GM12864 (cell line): ENCODE data around the gene CYTH1.

Experiments used
- DNase-seq: peaks from one replicate; pipeline ENCODE4 v3.0.0-alpha.2; 2011; ENCODE audit warnings: low read depth
- H3K4me3 ChIP-seq: 2 replicates; pipeline ENCODE4 v1.5.1; 2011; ENCODE audit warnings: mild to moderate bottlenecking, low read depth, low read length, control low read depth
- CTCF ChIP-seq: IDR thresholded peaks from 2 replicates; pipeline ENCODE4 v1.5.1; 2011; ENCODE audit warnings: low read depth, mild to moderate bottlenecking, moderate library complexity, low read length, control low read depth, inconsistent platforms; ENCODE audit errors: missing control alignments

CYTH1 gene

GRCh38 chr17:78669975-78670518 lies 112.0 kb downstream of the CYTH1 start:
- no peak for DNase-seq
- H3K4me3 ChIP-seq: no peak overlapping the region
- TF ChIP-seq CTCF: no peak

DNA sequence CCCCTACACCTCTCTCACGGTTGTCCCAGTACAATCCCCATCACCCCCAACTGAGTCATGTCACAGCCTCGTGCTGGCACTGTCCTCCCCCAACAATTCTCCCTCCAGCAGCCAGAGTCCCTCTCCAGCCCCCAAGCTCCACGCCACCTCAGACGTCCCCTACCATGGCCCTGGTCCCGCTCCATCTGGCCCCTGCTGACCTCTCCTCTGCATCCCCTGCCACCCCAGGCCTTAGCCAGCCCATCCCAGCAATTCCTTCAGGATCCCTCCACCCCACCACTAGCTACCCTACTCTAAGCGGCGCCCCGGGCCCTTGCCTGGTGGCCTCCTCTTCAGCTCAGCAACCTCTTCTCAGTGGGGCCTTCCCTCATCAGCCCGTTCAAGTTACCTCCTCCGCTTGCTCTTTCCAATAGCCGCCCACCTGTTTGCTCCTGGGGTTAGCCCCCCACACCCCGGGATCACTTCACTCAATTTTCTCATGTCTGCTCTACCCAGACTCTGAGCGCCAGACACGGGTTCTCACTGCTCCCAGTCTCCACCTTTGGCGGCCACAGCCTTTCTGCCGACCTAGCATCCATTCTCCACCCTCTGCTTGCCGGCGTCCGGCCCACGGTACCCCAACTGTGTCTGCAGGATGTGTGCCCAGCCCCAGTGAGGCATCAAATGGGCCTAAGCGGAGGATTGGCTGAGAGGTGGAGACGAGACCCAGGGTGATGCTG lies 112.7 kb downstream of the CYTH1 start:
- no peak for TF ChIP-seq CTCF
- H3K4me3 ChIP-seq: no peak overlapping the region
- DNase-seq: no peak

GRCh38 chr17:78668847-78669246 lies 113.2 kb downstream of the CYTH1 start:
- no peak overlapping the region for H3K4me3 ChIP-seq
- TF ChIP-seq CTCF: no peak
- no peak for DNase-seq

- no peak for DNase-seq
- TF ChIP-seq CTCF: no peak
- H3K4me3 ChIP-seq: no peak overlapping the region
These were observed 114.1 kb downstream of the CYTH1 start for GRCh38 chr17:78667741-78668640.

GRCh38 chr17:78667091-78667490 lies 115.0 kb downstream of the CYTH1 start:
- H3K4me3 ChIP-seq: no peak overlapping the region
- no peak for TF ChIP-seq CTCF
- DNase-seq: no peak

GRCh38 chr17:78665952-78666920 lies 115.8 kb downstream of the CYTH1 start:
- TF ChIP-seq CTCF: no peak
- no peak for DNase-seq

More at GRCh38 chr17:78665952-78666920, 115.8 kb downstream of the CYTH1 start:
- no peak overlapping the region for H3K4me3 ChIP-seq
